ENCODE measurements around the gene ROR1. TPM values are rescaled to one million over a fixed set of nuclear protein-coding genes. Genes with fewer than 3 reads are reported as not detected.

The ROR1 gene
- total and polyA plus RNA-seq, 10 of the 15 experiments (the other 5 are each of a cell fraction or from before 2014, with no cell fraction given): 0.02 to 0.08 (median 0.05) TPM; not detected in 6

DNA sequence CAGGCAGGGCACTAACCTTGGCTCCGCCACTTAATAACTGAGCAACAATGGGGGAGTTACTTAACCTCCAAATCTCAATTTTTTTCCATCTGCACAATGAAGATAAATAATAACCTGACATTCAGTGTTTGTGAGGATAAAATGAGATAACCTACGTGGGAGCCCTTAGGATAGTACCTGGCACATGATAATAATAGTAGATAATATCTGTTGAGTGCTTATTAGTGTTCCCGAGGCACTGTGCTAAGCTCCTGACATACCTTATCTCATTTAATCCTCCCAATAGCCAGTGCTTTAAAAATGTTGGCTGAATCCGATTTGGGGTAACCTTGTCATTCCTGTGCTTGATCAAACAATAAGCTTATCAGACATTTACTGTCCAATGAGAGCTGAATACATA lies 300.9 kb downstream of the ROR1 start:
- in situ Hi-C loops (cut with MboI): no loop called here
- TF ChIP-seq DPF2 (IDR thresholded peaks at IDR 0.05): no peak
- no peak for TF ChIP-seq RUNX3 (IDR thresholded peaks at IDR 0.05; ENCODE audit: low read length)
- TF ChIP-seq, protein P1, sequence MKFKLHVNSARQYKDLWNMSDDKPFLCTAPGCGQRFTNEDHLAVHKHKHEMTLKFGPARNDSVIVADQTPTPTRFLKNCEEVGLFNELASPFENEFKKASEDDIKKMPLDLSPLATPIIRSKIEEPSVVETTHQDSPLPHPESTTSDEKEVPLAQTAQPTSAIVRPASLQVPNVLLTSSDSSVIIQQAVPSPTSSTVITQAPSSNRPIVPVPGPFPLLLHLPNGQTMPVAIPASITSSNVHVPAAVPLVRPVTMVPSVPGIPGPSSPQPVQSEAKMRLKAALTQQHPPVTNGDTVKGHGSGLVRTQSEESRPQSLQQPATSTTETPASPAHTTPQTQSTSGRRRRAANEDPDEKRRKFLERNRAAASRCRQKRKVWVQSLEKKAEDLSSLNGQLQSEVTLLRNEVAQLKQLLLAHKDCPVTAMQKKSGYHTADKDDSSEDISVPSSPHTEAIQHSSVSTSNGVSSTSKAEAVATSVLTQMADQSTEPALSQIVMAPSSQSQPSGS (IDR thresholded peaks at IDR 0.05; ENCODE audit: low read length): no peak
- no peak for TF ChIP-seq WRNIP1 (IDR thresholded peaks at IDR 0.05; ENCODE audit: borderline replicate concordance, low read depth, low read length)
- TF ChIP-seq PAX8 (IDR thresholded peaks at IDR 0.05): no peak
- TF ChIP-seq EZH2 (IDR thresholded peaks at IDR 0.05; ENCODE audit: borderline replicate concordance, control insufficient read depth, low read depth, low read length): no peak
- no peak for TF ChIP-seq POU2F2 (IDR thresholded peaks at IDR 0.05; ENCODE audit: borderline replicate concordance, low read depth, low read length)
- TF ChIP-seq, protein P2, sequence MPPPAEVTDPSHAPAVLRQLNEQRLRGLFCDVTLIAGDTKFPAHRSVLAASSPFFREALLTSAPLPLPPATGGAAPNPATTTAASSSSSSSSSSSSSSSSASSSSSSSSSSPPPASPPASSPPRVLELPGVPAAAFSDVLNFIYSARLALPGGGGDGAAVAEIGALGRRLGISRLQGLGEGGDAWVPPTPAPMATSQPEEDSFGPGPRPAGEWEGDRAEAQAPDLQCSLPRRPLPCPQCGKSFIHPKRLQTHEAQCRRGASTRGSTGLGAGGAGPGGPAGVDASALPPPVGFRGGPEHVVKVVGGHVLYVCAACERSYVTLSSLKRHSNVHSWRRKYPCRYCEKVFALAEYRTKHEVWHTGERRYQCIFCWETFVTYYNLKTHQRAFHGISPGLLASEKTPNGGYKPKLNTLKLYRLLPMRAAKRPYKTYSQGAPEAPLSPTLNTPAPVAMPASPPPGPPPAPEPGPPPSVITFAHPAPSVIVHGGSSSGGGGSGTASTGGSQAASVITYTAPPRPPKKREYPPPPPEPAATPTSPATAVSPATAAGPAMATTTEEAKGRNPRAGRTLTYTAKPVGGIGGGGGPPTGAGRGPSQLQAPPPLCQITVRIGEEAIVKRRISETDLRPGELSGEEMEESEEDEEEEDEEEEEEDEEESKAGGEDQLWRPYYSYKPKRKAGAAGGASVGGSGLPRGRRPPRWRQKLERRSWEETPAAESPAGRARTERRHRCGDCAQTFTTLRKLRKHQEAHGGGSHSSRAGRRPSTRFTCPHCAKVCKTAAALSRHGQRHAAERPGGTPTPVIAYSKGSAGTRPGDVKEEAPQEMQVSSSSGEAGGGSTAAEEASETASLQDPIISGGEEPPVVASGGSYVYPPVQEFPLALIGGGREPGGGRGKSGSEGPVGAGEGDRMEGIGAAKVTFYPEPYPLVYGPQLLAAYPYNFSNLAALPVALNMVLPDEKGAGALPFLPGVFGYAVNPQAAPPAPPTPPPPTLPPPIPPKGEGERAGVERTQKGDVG (CRISPR knock-in tag; IDR thresholded peaks at IDR 0.05): no peak
- no peak for TF ChIP-seq RAD51 (IDR thresholded peaks at IDR 0.05)
- TF ChIP-seq YBX1 (IDR thresholded peaks at IDR 0.05): no peak
- no peak for TF ChIP-seq MXI1 (IDR thresholded peaks at IDR 0.05; ENCODE audit: low read depth, low read length)
- TF ChIP-seq NRF1 (conservative IDR thresholded peaks at IDR 0.05; ENCODE audit: low read depth, low read length): no peak
- no peak for TF ChIP-seq NFYB (IDR thresholded peaks at IDR 0.05; ENCODE audit: insufficient read depth, low read depth, low read length)
- RAD21 ChIA-PET (ENCODE audit: unreplicated experiment): interaction anchor here (1.2 kb wide), 1 partner anchor 9 kb away, joined by 3 read pairs; no protein-coding TSS in a partner anchor
- CTCF ChIA-PET: interaction anchor here (1.0 kb wide), 1 partner anchor 7 kb away, joined by 3 read pairs; no protein-coding TSS in a partner anchor
- Histone ChIP-seq H2AFZ (ENCODE audit: control insufficient read depth, low read depth, low read length) (no peak overlapping the region), H3K79me2 (ENCODE audit: control insufficient read depth, insufficient read depth, low read length) (no peaks in the 10 kb centered on the region), H3K4me1 (ENCODE audit: control insufficient read depth, insufficient read depth, low read length) (no peaks in the 10 kb centered on the region), H3K4me2 (ENCODE audit: control insufficient read depth, insufficient read depth) (no peak overlapping the region), H4K20me1 (ENCODE audit: control insufficient read depth, insufficient read depth) (no peaks in the 10 kb centered on the region), H3K4me3 (no peak overlapping the region), H3K9me3 (replicated peaks; ENCODE audit: control insufficient read depth, insufficient read depth, low read length) (no peaks in the 10 kb centered on the region), H3K36me3 (ENCODE audit: control insufficient read depth in 2 of 2, insufficient read depth in 2 of 2, low read length in 1 of 2) (no peaks in the 10 kb centered on the region), H3K9ac (ENCODE audit: control insufficient read depth, insufficient read depth, low read length) (no peak overlapping the region), H3K27ac (ENCODE audit: control insufficient read depth, insufficient read depth) (no peak overlapping the region), H3K27me3 (replicated peaks in 1 of 2; ENCODE audit: control insufficient read depth in 2 of 2, insufficient read depth in 2 of 2, low read length in 1 of 2) (no peaks in the 10 kb centered on the region)
- no TSS peak for BruUV-seq (replicated peaks)
- SMC1A ChIA-PET (ENCODE audit: uncharacterized antibody, unreplicated experiment): interaction anchor here (0.6 kb wide), 1 partner anchor 21 kb away, joined by 3 read pairs; no protein-coding TSS in a partner anchor
- FAIRE-seq (no peak), DNase-seq (ENCODE audit: low read depth, low spot score) (no peak), ATAC-seq (no peak)
- intact Hi-C loops (cut with micrococcal nuclease; ENCODE audit: unreplicated experiment): no loop called here
- POLR2A ChIA-PET: no interaction called here
- 13% methylated on average over 4 of the region's 4 CpGs for WGBS (ENCODE audit: insufficient coverage, insufficient replicate concordance, low lambda C conversion rate, missing lambda C conversion rate)
